GM20431 (cell line): ENCODE data around the gene GORAB.

Source experiments
- in situ Hi-C: fragments of 300-500 bp; cut with MseI, MboI; formaldehyde crosslinking; loops from one replicate; pipeline ENCODE4 v1.15.0; 2020; ENCODE audit warnings: low sequenced_read_pairs; ENCODE audit not compliant: unreplicated experiment

Gene GORAB, protein sequence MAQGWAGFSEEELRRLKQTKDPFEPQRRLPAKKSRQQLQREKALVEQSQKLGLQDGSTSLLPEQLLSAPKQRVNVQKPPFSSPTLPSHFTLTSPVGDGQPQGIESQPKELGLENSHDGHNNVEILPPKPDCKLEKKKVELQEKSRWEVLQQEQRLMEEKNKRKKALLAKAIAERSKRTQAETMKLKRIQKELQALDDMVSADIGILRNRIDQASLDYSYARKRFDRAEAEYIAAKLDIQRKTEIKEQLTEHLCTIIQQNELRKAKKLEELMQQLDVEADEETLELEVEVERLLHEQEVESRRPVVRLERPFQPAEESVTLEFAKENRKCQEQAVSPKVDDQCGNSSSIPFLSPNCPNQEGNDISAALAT

GRCh38 chr1:170531758-170532657 is at the start of gene GORAB:
GORAB (plus strand) TSS chr1:170532166; CDS start chr1:170532224, 58 bp downstream.
- in situ Hi-C loops = no loop called here

DNA sequence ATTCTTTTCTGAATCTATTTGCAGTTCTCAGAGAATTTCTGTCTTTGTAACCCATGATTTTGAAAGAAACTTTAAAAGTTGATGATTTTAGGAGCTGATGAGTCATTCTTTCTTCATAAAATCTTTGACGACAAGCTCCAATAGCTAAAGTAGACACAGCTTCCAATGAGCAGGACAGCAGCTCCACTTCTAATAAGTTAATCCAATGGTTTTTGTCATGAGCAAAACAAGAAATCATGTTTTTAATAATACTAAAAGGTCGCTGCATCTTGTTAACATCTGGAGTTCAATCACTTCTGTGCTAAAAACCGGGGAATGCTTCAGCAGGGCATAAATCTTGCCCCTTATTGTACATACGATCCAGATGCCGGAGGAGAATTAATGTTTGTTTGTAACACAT is 48.9 kb upstream of the GORAB start:
- in situ Hi-C loops = no loop called here

DNA sequence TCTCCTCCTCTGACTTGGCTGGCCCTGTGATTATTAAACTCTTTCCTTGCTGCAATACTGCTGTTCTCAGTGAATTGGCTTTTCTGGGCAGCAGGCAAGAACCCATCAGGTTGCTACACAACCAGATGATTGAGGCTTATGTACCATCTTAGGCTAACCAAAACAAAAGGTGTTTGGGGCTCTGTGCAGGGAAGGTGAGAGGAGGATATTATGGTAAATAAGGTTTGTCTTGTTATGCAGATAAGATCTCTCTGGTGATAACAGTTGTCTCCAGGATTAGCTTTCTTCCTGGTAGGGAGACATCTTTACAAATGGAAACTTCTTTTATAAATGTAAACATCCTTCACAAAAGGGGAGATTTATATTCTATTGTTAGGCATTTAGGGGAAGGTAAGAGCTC is 44.5 kb upstream of the GORAB start:
- in situ Hi-C loops = no loop called here

GRCh38 chr1:170491291-170491690 is 40.7 kb upstream of the GORAB start:
- in situ Hi-C loops = no loop called here

DNA sequence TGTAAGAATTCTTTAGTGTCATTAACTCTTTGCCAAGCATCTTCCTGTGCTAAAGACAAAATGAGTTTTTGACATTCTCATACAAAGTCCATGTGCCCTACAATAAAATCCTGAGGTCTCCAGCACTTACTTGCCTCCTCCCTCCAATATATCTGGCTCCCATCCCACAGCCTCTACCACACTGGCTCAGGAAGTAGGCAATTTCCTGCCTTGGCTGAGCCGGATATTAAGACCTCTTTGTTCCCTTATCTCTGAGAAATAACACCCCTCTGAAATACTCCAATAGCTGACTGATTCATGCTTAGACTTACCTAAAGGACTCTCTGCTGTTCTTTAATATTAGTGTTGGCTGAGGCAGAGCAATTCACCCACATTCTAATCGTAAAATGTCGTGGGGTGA is 37.6 kb upstream of the GORAB start:
- in situ Hi-C loops = no loop called here

DNA sequence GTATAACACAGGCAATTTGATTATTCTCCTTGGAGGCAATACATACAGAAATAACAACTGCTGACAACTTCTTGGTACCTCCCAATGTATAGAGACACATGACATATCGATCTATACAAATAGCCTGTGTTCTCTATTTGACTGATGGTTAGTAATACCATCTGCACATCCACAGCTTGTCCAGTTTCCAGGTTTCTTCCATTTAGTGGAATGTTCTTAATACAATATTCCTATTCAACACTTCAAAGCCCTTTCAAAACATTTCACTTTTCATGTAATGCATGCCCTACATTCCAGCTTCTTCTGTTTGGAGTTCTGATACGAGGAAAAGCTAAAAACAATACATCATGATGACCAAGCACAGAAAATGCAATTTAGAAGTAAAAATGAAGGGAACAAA is 37.0 kb upstream of the GORAB start:
- in situ Hi-C loops = no loop called here

DNA sequence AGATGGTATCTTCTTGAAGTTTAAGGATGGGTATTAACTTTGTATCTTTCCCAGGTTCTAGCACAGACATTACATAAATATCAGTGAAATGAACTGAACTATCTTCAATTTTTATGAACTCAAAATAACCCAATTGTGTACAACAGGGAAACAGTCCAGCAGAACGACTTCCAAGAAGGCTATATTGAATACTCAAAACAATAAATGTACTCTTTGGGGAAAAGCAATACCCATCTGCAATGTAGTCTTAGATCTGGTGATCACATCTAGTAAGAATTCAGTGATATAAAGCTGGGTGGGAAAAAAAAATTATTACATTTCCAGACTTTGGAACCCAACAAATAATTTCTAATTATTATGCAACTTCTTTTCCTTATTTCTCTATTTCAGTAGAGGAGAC is 33.1 kb upstream of the GORAB start:
- in situ Hi-C loops = no loop called here

GRCh38 chr1:170503665-170504064 is 28.3 kb upstream of the GORAB start:
- in situ Hi-C loops = no loop called here

DNA sequence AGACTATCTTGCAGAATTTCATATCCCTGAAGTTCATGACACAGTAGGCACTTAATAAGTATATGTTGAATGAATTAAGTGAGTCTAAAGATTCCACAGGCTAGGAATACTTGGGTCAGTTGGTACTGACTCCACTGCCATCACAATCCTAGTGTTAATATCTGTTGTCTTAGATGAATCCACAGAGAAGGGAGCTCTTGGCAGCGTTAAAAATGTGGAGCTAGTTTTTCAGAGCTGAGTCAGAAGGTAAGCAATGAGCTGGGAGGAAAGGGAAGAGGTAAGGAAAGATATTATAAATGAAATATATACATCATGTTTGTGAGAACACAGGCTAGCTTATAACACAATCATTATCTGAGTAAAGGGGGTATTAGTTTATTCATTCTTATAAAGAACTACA is 21.8 kb upstream of the GORAB start:
- in situ Hi-C loops = no loop called here

DNA sequence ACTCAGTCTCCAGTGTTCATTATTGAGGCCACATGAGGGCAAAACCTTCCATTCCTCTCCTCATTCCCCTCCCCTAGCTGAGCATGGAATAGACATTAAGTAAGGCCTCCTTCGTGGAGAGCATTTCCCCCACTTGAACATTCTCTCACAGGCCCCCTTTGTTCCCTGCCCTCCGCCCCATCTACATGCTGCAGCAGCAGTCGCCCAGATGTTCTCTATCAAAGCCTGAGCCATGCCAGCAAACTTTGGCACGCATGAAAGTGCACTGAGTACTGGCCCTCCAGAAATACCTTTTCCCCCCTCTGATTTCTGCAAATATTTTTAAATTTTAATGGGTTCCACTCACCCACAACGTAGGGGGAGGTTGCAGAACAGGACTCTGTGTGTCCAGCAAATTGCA is 20.9 kb upstream of the GORAB start:
- in situ Hi-C loops = no loop called here

DNA sequence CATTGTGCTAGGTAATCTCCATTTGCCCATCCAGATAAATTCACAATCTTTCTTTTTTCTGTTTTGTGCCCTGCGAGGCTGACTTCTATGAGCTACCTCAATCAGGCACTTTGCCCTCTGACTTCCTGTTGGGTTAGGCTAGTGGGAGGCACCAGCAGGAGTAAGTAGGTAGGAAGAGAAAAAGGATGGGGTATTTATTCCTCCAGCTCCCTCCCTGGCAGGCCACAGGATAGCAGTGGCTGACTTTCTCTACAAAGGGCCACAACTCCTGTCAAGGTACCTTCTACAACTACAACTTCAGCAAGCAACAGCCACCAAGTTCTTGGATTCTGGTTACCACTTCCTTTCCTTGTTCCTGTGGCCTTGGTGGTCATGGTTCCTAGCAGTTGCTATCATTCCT is 18.8 kb upstream of the GORAB start:
- in situ Hi-C loops = no loop called here

- in situ Hi-C loops = no loop called here
Measured at GRCh38 chr1:170518185-170518834, 13.7 kb upstream of the GORAB start.

GRCh38 chr1:170518965-170519364 is 13.0 kb upstream of the GORAB start:
- in situ Hi-C loops = no loop called here

GRCh38 chr1:170520601-170521000 is 11.4 kb upstream of the GORAB start:
- in situ Hi-C loops = no loop called here

DNA sequence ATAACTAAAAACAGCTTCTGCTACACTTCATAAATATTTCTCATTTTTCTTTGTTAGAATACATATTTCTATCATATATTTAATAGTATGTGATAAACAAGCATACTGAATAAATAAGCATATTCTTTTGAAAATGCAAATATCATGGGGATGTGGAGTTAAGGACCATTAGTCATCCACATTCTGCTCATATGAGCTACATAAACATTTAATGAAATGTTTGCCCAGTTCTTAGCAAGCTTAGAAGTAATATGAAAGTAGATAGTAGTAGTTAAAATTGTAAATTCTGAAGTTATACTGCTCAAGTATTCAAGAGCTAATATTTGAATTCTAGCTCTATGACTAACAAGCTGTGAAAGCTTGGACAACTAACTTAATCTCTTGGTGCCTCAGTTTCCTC is 10.1 kb upstream of the GORAB start:
- in situ Hi-C loops = no loop called here

DNA sequence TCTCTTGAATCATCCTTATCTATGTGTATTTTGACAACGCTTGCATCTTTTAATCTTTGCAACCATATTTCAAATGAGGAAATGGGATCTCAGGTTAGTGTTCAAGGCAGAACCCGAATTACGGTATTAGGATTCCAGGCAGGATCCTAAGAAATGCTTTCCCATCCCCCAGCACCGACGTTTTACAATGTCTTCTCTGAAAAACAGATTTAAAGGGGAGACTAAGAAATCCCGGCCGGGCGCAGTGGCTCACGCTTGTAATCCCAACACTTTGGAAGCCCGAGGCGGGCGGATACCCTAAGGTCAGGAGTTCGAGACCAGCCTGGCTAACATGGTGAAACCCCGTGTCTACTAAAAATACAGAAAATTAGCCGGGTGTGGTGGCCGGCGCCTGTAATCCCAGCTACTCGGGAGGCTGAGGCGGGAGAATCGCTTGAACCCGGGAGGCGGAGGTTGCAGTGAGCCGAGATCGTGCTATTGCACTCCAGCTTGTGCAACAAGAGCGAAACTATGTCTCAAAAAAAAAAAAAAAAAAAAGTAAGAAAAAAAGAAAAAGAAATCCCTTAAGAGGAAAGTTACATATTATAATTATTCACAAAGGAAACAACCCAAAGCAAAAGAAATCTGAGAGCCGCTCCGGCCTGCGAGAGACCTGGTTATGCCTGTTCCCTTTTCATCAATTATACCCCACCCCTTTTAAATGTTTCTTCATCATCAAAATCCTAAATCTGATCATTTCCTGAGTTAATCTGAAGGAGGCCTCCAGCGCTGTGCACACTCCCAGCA is 801 bp upstream of the GORAB start:
- in situ Hi-C loops = no loop called here

- in situ Hi-C loops = no loop called here
Measured at GRCh38 chr1:170533298-170533697, 1.3 kb downstream of the GORAB start.

DNA sequence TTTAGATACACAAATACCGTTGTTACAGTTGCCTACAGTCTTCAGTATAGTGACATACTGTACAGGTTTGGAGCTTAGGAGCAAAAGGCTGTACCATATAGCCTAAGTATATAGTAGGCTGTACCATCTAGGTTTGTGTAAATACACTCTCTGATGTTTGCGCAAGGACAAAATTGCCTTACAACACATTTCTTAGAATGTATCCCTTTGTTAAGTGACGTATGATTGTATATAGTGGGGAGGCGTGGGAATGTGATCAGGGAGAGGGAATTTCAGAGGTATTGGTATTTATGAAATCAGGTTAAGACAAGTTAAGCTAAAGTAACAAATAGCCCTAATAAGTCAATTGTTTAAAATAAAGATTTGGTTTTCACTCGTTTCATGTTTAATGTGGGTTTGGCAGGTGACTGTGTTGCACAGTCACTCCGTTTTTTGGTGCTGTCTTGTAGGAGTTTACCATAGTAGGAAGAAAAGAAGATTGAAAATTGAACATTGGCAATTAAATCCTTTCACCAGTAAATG is 2.7 kb downstream of the GORAB start:
- in situ Hi-C loops = no loop called here

GRCh38 chr1:170535418-170535817 is 3.5 kb downstream of the GORAB start:
- in situ Hi-C loops = no loop called here
